MM.1S (cell line): ENCODE measurements around the gene CACNA1I.

Source experiments
- DNase-seq: peaks from one replicate; pipeline ENCODE4 v3.0.0-alpha.2; 2015
- H2AFZ ChIP-seq: fragments of 300-600 bp; sonication (generic); 2 replicates; pipeline ENCODE4 v1.6.0; 2016; ENCODE audit warnings: antibody characterized with exemption, low read length
- H3F3A ChIP-seq: fragments of 300-600 bp; sonication (generic); 2 replicates; pipeline ENCODE4 v1.6.1; 2016; ENCODE audit warnings: mild to moderate bottlenecking, antibody characterized with exemption, low read length, moderate library complexity, mixed read lengths; ENCODE audit not compliant: insufficient read depth
- H3K27ac ChIP-seq: fragments of 300-600 bp; sonication (generic); 2 replicates; pipeline ENCODE4 v1.5.1; 2016; ENCODE audit warnings: mild to moderate bottlenecking, low read length
- H3K27me3 ChIP-seq: fragments of 300-600 bp; sonication (generic); replicated peaks from 2 replicates; pipeline ENCODE4 v1.6.0; 2016; ENCODE audit warnings: low read length; ENCODE audit not compliant: insufficient read depth
- H3K36me3 ChIP-seq: fragments of 300-600 bp; sonication (generic); replicated peaks from 2 replicates; pipeline ENCODE4 v1.6.1; 2016; ENCODE audit warnings: mild to moderate bottlenecking, low read length, mixed read lengths; ENCODE audit not compliant: insufficient read depth
- H3K4me1 ChIP-seq: fragments of 300-600 bp; sonication (generic); 2 replicates; pipeline ENCODE4 v1.6.1; 2016; ENCODE audit warnings: low read length, mixed read lengths
- H3K4me2 ChIP-seq: fragments of 300-600 bp; sonication (generic); 2 replicates; pipeline ENCODE4 v1.6.0; 2016; ENCODE audit warnings: low read depth, low read length
- H3K4me3 ChIP-seq: fragments of 300-600 bp; sonication (generic); 2 replicates; pipeline ENCODE4 v1.5.1; 2016; ENCODE audit warnings: low read length, mixed read lengths
- H3K79me2 ChIP-seq: fragments of 300-600 bp; sonication (generic); 2 replicates; pipeline ENCODE4 v1.6.1; 2016; ENCODE audit warnings: mixed run types, low read length, mixed read lengths
- H3K9ac ChIP-seq: fragments of 300-600 bp; sonication (generic); 2 replicates; pipeline ENCODE4 v1.6.1; 2016; ENCODE audit warnings: low read length, mixed read lengths
- H3K9me2 ChIP-seq: fragments of 300-600 bp; sonication (generic); replicated peaks from 2 replicates; pipeline ENCODE4 v1.6.1; 2016; ENCODE audit warnings: mild to moderate bottlenecking, low read length, mixed read lengths; ENCODE audit not compliant: insufficient read depth
- H3K9me3 ChIP-seq: fragments of 300-600 bp; sonication (generic); replicated peaks from 2 replicates; pipeline ENCODE4 v1.6.1; 2016; ENCODE audit warnings: mild to moderate bottlenecking, low read length, mixed read lengths; ENCODE audit not compliant: insufficient read depth
- H4K20me1 ChIP-seq: fragments of 300-600 bp; sonication (generic); 2 replicates; pipeline ENCODE4 v1.6.1; 2016; ENCODE audit warnings: mild to moderate bottlenecking, low read length, moderate library complexity, mixed read lengths; ENCODE audit not compliant: insufficient read depth
- CTCF ChIP-seq: fragments of 300-600 bp; sonication (generic); IDR thresholded peaks from 2 replicates; pipeline ENCODE4 v1.5.1; 2016; ENCODE audit warnings: antibody characterized with exemption, low read length, mixed read lengths
- EZH2 ChIP-seq: fragments of 300-600 bp; sonication (generic); optimal IDR thresholded peaks from 2 replicates; pipeline ENCODE3; 2017; ENCODE audit warnings: low read depth, mild to moderate bottlenecking, antibody characterized with exemption, low read length, mixed read lengths
- EZH2phosphoT487 ChIP-seq: fragments of 300-600 bp; sonication (generic); IDR thresholded peaks from 2 replicates; pipeline ENCODE4 v1.6.1; 2018; ENCODE audit warnings: antibody characterized with exemption, low read length

CACNA1I gene

GRCh38 chr22:39718921-39719475 lies 148.4 kb downstream of the CACNA1I start:
- Histone ChIP-seq H3K36me3 (no peaks in the 10 kb centered on the region), H4K20me1 (no peaks in the 10 kb centered on the region), H3K9me3 (no peaks in the 10 kb centered on the region), H3K9me2 (no peaks in the 10 kb centered on the region), H3F3A (no peaks in the 10 kb centered on the region), H3K4me1 (no peaks in the 10 kb centered on the region), H3K9ac (no peak overlapping the region), H3K4me2 (no peak overlapping the region), H2AFZ (no peak overlapping the region), H3K79me2 (no peaks in the 10 kb centered on the region), H3K27me3 (no peaks in the 10 kb centered on the region), H3K27ac (no peak overlapping the region), H3K4me3 (no peak overlapping the region)
- TF ChIP-seq EZH2 = no peak
- TF ChIP-seq EZH2phosphoT487 = no peak
- no peak for TF ChIP-seq CTCF
- DNase-seq = no peak

- no peak for TF ChIP-seq EZH2
- TF ChIP-seq CTCF = no peak
- no peak for TF ChIP-seq EZH2phosphoT487
- no peak overlapping the region for H2AFZ ChIP-seq
- H3K79me2 ChIP-seq = no peaks in the 10 kb centered on the region
- H4K20me1 ChIP-seq = no peaks in the 10 kb centered on the region
- H3F3A ChIP-seq = no peaks in the 10 kb centered on the region
- DNase-seq = no peak
- no peak overlapping the region for H3K9ac ChIP-seq
- no peak overlapping the region for H3K27ac ChIP-seq
- no peaks in the 10 kb centered on the region for H3K36me3 ChIP-seq
- 0 out of 2 replicates have a peak, but pooled peaks cover 3% of the 10 kb centered on the region for H3K27me3 ChIP-seq
- H3K4me3 ChIP-seq = no peak overlapping the region
- no peaks in the 10 kb centered on the region for H3K9me3 ChIP-seq
- no peaks in the 10 kb centered on the region for H3K9me2 ChIP-seq
- H3K4me2 ChIP-seq = no peak overlapping the region
- H3K4me1 ChIP-seq = no peaks in the 10 kb centered on the region
Measured at GRCh38 chr22:39719559-39720450, 149.3 kb downstream of the CACNA1I start.

- H4K20me1 ChIP-seq = no peaks in the 10 kb centered on the region
- H3K79me2 ChIP-seq = no peaks in the 10 kb centered on the region
- no peak for TF ChIP-seq EZH2phosphoT487
- no peak for TF ChIP-seq CTCF
- TF ChIP-seq EZH2 = no peak
- no peaks in the 10 kb centered on the region for H3K36me3 ChIP-seq
- H3K9me3 ChIP-seq = no peaks in the 10 kb centered on the region
- no peak overlapping the region for H3K4me2 ChIP-seq
- H2AFZ ChIP-seq = no peak overlapping the region
- no peaks in the 10 kb centered on the region for H3K4me1 ChIP-seq
- no peak overlapping the region for H3K27ac ChIP-seq
- H3K9ac ChIP-seq = no peak overlapping the region
- H3F3A ChIP-seq = no peaks in the 10 kb centered on the region
- no peak overlapping the region for H3K4me3 ChIP-seq
- no peak for DNase-seq
- no peaks in the 10 kb centered on the region for H3K9me2 ChIP-seq
- H3K27me3 ChIP-seq = 0 out of 2 replicates have a peak, but pooled peaks cover 6% of the 10 kb centered on the region
Measured at GRCh38 chr22:39721206-39722031, 150.9 kb downstream of the CACNA1I start.
